ENCODE data around the gene DHPS. TPM values are rescaled to one million over a fixed set of nuclear protein-coding genes. Genes with fewer than 3 reads are reported as not detected.

DHPS gene
- total and polyA plus RNA-seq, 5 donors from 2014 or later = 78.5 to 122 (median 98.2) TPM

GRCh38 chr19:12694641-12695040 lies 13.0 kb upstream of the DHPS start:
- no peak overlapping the region for H3K4me3 ChIP-seq (ENCODE audit: low read depth, low read length)
- H3K9me3 Mint-ChIP-seq = peaks cover 0 to 1% (median 0%) of the 10 kb centered on the region in 7 donors
- ATAC-seq (ENCODE audit: low read depth in 2 of 2) (no peak), DNase-seq (no peak)
- H3K36me3 ChIP-seq (ENCODE audit: control insufficient read depth, insufficient read depth, low read length) = no peaks in the 10 kb centered on the region
- no peak overlapping the region for H3K27ac Mint-ChIP-seq
- peaks cover 15% of the 10 kb centered on the region for H3K4me1 ChIP-seq (ENCODE audit: control insufficient read depth, insufficient read depth, low read length, poor library complexity, severe bottlenecking)
- H3K9me3 ChIP-seq (ENCODE audit: control insufficient read depth in 2 of 2, low read length in 2 of 2) = no peaks in the 10 kb centered on the region
- peaks cover 2 to 12% (median 10%) of the 10 kb centered on the region in 4 donors for H3K4me1 Mint-ChIP-seq
- H3K36me3 Mint-ChIP-seq = peaks cover 4% of the 10 kb centered on the region
- no peak overlapping the region for H3K27ac ChIP-seq (ENCODE audit: insufficient read depth, low read length, poor library complexity, severe bottlenecking)
- no peaks in the 10 kb centered on the region for H3K27me3 ChIP-seq (ENCODE audit: control insufficient read depth, insufficient read depth, low read length)
- no peaks in the 10 kb centered on the region for H3K27me3 Mint-ChIP-seq
- peak overlapping the region; percentile 21 to 60 (median 36) for H3K4me3 Mint-ChIP-seq

- Histone ChIP-seq H3K4me1 (ENCODE audit: control insufficient read depth, insufficient read depth, low read length, poor library complexity, severe bottlenecking) (peaks cover 15% of the 10 kb centered on the region), H3K9me3 (ENCODE audit: control insufficient read depth in 2 of 2, low read length in 2 of 2) (no peaks in the 10 kb centered on the region), H3K4me3 (ENCODE audit: low read depth, low read length) (no peak overlapping the region), H3K27me3 (ENCODE audit: control insufficient read depth, insufficient read depth, low read length) (no peaks in the 10 kb centered on the region), H3K27ac (ENCODE audit: insufficient read depth, low read length, poor library complexity, severe bottlenecking) (no peak overlapping the region), H3K36me3 (ENCODE audit: control insufficient read depth, insufficient read depth, low read length) (no peaks in the 10 kb centered on the region)
- Mint-ChIP-seq H3K9me3 (peaks cover 0 to 1% (median 0%) of the 10 kb centered on the region in 7 donors), H3K27ac (no peak overlapping the region), H3K4me3 (no peak overlapping the region), H3K36me3 (no peaks in the 10 kb centered on the region), H3K27me3 (no peaks in the 10 kb centered on the region), H3K4me1 (peaks cover 0 to 9% (median 6%) of the 10 kb centered on the region in 4 donors)
- DNase-seq (no peak), ATAC-seq (ENCODE audit: low read depth in 2 of 2) (no peak)
These were observed 11.3 kb upstream of the DHPS start for GRCh38 chr19:12692960-12693359.

GRCh38 chr19:12689581-12690216 lies 8.0 kb upstream of the DHPS start:
- no peaks in the 10 kb centered on the region for H3K4me1 ChIP-seq (ENCODE audit: control insufficient read depth, insufficient read depth, low read length, poor library complexity, severe bottlenecking)
- H3K27ac ChIP-seq (ENCODE audit: insufficient read depth, low read length, poor library complexity, severe bottlenecking) = no peak overlapping the region
- ATAC-seq (ENCODE audit: low read depth in 2 of 2) (no peak), DNase-seq (no peak)
- Mint-ChIP-seq H3K9me3 (peaks cover 0 to 1% (median 0%) of the 10 kb centered on the region in 7 donors), H3K4me1 (no peaks in the 10 kb centered on the region), H3K27ac (no peak overlapping the region), H3K27me3 (no peaks in the 10 kb centered on the region), H3K36me3 (no peaks in the 10 kb centered on the region), H3K4me3 (no peak overlapping the region)
- H3K36me3 ChIP-seq (ENCODE audit: control insufficient read depth, insufficient read depth, low read length) = no peaks in the 10 kb centered on the region
- H3K4me3 ChIP-seq (ENCODE audit: low read depth, low read length) = no peak overlapping the region
- no peaks in the 10 kb centered on the region for H3K27me3 ChIP-seq (ENCODE audit: control insufficient read depth, insufficient read depth, low read length)
- H3K9me3 ChIP-seq (ENCODE audit: control insufficient read depth in 2 of 2, low read length in 2 of 2) = no peaks in the 10 kb centered on the region

GRCh38 chr19:12689012-12689411 lies 7.3 kb upstream of the DHPS start:
- H3K36me3 Mint-ChIP-seq = no peaks in the 10 kb centered on the region
- no peaks in the 10 kb centered on the region for H3K27me3 ChIP-seq (ENCODE audit: control insufficient read depth, insufficient read depth, low read length)
- DNase-seq = no peak
- H3K9me3 ChIP-seq (ENCODE audit: control insufficient read depth in 2 of 2, low read length in 2 of 2) = no peaks in the 10 kb centered on the region
- H3K27ac Mint-ChIP-seq = no peak overlapping the region
- H3K27me3 Mint-ChIP-seq = no peaks in the 10 kb centered on the region
- H3K36me3 ChIP-seq (ENCODE audit: control insufficient read depth, insufficient read depth, low read length) = no peaks in the 10 kb centered on the region
- H3K4me1 ChIP-seq (ENCODE audit: control insufficient read depth, insufficient read depth, low read length, poor library complexity, severe bottlenecking) = no peaks in the 10 kb centered on the region
- peak overlapping the region in 1 of 4 donors; percentile 52 for H3K4me3 Mint-ChIP-seq
- ATAC-seq (ENCODE audit: low read depth in 2 of 2) = no peak
- no peak overlapping the region for H3K27ac ChIP-seq (ENCODE audit: insufficient read depth, low read length, poor library complexity, severe bottlenecking)
- no peak overlapping the region for H3K4me3 ChIP-seq (ENCODE audit: low read depth, low read length)
- H3K9me3 Mint-ChIP-seq = peaks cover 0 to 2% (median 0%) of the 10 kb centered on the region in 7 donors
- H3K4me1 Mint-ChIP-seq = no peaks in the 10 kb centered on the region

- Histone ChIP-seq H3K4me3 (ENCODE audit: low read depth, low read length) (no peak within 1 kb of the TSS), H3K27ac (ENCODE audit: insufficient read depth, low read length, poor library complexity, severe bottlenecking) (no peak within 1 kb of the TSS), H3K4me1 (ENCODE audit: control insufficient read depth, insufficient read depth, low read length, poor library complexity, severe bottlenecking) (no peaks in the 10 kb centered on the region), H3K27me3 (ENCODE audit: control insufficient read depth, insufficient read depth, low read length) (no peaks in the 10 kb centered on the region), H3K9me3 (ENCODE audit: control insufficient read depth in 2 of 2, low read length in 2 of 2) (no peaks in the 10 kb centered on the region), H3K36me3 (ENCODE audit: control insufficient read depth, insufficient read depth, low read length) (no peaks in the 10 kb centered on the region)
- no peak for DNase-seq
- Mint-ChIP-seq H3K27ac (no peak within 1 kb of the TSS), H3K9me3 (peaks cover 0 to 2% (median 0%) of the 10 kb centered on the region in 7 donors), H3K4me1 (no peaks in the 10 kb centered on the region), H3K27me3 (no peaks in the 10 kb centered on the region), H3K36me3 (no peaks in the 10 kb centered on the region), H3K4me3 (peak within 1 kb of the TSS in 2 of 4 donors; percentile 25 to 69)
- no peak for ATAC-seq (ENCODE audit: low read depth in 2 of 2)
These were observed 6.0 kb upstream of the DHPS start, which contains the start of gene GNG14 for GRCh38 chr19:12687496-12688196. GNG14 (plus strand) TSS chr19:12687998; CDS start chr19:12688049, 51 bp downstream.

GRCh38 chr19:12685831-12686230 lies 4.2 kb upstream of the DHPS start:
- H3K9me3 Mint-ChIP-seq = peaks cover 0 to 2% (median 0%) of the 10 kb centered on the region in 7 donors
- H3K4me3 ChIP-seq (ENCODE audit: low read depth, low read length) = no peak overlapping the region
- no peaks in the 10 kb centered on the region for H3K9me3 ChIP-seq (ENCODE audit: control insufficient read depth in 2 of 2, low read length in 2 of 2)
- no peak overlapping the region for H3K27ac ChIP-seq (ENCODE audit: insufficient read depth, low read length, poor library complexity, severe bottlenecking)
- H3K36me3 ChIP-seq (ENCODE audit: control insufficient read depth, insufficient read depth, low read length) = no peaks in the 10 kb centered on the region
- peak overlapping the region in 2 of 4 donors; percentile 38 to 73 for H3K4me3 Mint-ChIP-seq
- DNase-seq (no peak), ATAC-seq (ENCODE audit: low read depth in 2 of 2) (no peak)
- peaks cover 10% of the 10 kb centered on the region for H3K27me3 Mint-ChIP-seq
- H3K4me1 ChIP-seq (ENCODE audit: control insufficient read depth, insufficient read depth, low read length, poor library complexity, severe bottlenecking) = peaks cover 8% of the 10 kb centered on the region
- H3K4me1 Mint-ChIP-seq = peaks cover 4 to 11% (median 9%) of the 10 kb centered on the region in 4 donors
- H3K27me3 ChIP-seq (ENCODE audit: control insufficient read depth, insufficient read depth, low read length) = no peaks in the 10 kb centered on the region
- peaks cover 5% of the 10 kb centered on the region for H3K36me3 Mint-ChIP-seq
- H3K27ac Mint-ChIP-seq = peak overlapping the region in 1 of 3 donors; percentile 46

- peaks cover 14% of the 10 kb centered on the region for H3K27me3 Mint-ChIP-seq
- peaks cover 0 to 2% (median 0%) of the 10 kb centered on the region in 7 donors for H3K9me3 Mint-ChIP-seq
- H3K36me3 ChIP-seq (ENCODE audit: control insufficient read depth, insufficient read depth, low read length) = peaks cover 41% of the 10 kb centered on the region
- H3K4me3 ChIP-seq (ENCODE audit: low read depth, low read length) = no peak overlapping the region
- peaks cover 9 to 38% (median 20%) of the 10 kb centered on the region in 4 donors for H3K4me1 Mint-ChIP-seq
- H3K27ac ChIP-seq (ENCODE audit: insufficient read depth, low read length, poor library complexity, severe bottlenecking) = no peak overlapping the region
- peaks cover 14% of the 10 kb centered on the region for H3K4me1 ChIP-seq (ENCODE audit: control insufficient read depth, insufficient read depth, low read length, poor library complexity, severe bottlenecking)
- no peaks in the 10 kb centered on the region for H3K27me3 ChIP-seq (ENCODE audit: control insufficient read depth, insufficient read depth, low read length)
- DNase-seq (no peak), ATAC-seq (ENCODE audit: low read depth in 2 of 2) (no peak)
- peak overlapping the region; percentile 48 to 73 (median 66) for H3K4me3 Mint-ChIP-seq
- H3K36me3 Mint-ChIP-seq = peaks cover 27% of the 10 kb centered on the region
- peak overlapping the region in 2 of 3 donors; percentile 20 to 59 for H3K27ac Mint-ChIP-seq
- H3K9me3 ChIP-seq (ENCODE audit: control insufficient read depth in 2 of 2, low read length in 2 of 2) = no peaks in the 10 kb centered on the region
These were observed 1.6 kb downstream of the DHPS start for GRCh38 chr19:12680034-12680433.
